ENCODE measurements around the gene TMEM203. TPM values are rescaled to one million over a fixed set of nuclear protein-coding genes. Genes with fewer than 3 reads are reported as not detected.

The TMEM203 gene
- total RNA-seq, 4 donors from 2014 or later = 19.4 to 29.6 (median 25.4) TPM

- WGBS, 2 donors = 83% methylated on average over 2 of the region's 6 CpGs; no CpG with 5 or more reads in 1 of the 2 donors
- intact Hi-C loops (cut with DNase I) = no loop called here
- no peak overlapping the region for H3K4me3 ChIP-seq
- no peaks in the 10 kb centered on the region for H3K9me3 ChIP-seq
- no peak for DNase-seq
- H3K27ac ChIP-seq = no peak overlapping the region
- H3K4me1 ChIP-seq = peaks cover 17 to 39% (median 17%) of the 10 kb centered on the region in 3 donors
- peaks cover 0 to 6% (median 0%) of the 10 kb centered on the region in 4 donors for H3K27me3 ChIP-seq
- H3K36me3 ChIP-seq = peaks cover 3 to 10% (median 8%) of the 10 kb centered on the region in 3 donors
- no peak for TF ChIP-seq POLR2A (IDR thresholded peaks at IDR 0.05)
- TF ChIP-seq, protein P1, sequence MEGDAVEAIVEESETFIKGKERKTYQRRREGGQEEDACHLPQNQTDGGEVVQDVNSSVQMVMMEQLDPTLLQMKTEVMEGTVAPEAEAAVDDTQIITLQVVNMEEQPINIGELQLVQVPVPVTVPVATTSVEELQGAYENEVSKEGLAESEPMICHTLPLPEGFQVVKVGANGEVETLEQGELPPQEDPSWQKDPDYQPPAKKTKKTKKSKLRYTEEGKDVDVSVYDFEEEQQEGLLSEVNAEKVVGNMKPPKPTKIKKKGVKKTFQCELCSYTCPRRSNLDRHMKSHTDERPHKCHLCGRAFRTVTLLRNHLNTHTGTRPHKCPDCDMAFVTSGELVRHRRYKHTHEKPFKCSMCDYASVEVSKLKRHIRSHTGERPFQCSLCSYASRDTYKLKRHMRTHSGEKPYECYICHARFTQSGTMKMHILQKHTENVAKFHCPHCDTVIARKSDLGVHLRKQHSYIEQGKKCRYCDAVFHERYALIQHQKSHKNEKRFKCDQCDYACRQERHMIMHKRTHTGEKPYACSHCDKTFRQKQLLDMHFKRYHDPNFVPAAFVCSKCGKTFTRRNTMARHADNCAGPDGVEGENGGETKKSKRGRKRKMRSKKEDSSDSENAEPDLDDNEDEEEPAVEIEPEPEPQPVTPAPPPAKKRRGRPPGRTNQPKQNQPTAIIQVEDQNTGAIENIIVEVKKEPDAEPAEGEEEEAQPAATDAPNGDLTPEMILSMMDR (IDR thresholded peaks at IDR 0.05) = no peak
Measured at GRCh38 chr9:137247916-137248175, 42.4 kb upstream of the TMEM203 start.

- H3K4me1 ChIP-seq = peaks cover 23 to 39% (median 23%) of the 10 kb centered on the region in 3 donors
- no peaks in the 10 kb centered on the region for H3K9me3 ChIP-seq
- intact Hi-C loops (cut with DNase I) = no loop called here
- 84% methylated on average over 12 of the region's 20 CpGs for WGBS, 2 donors
- H3K27me3 ChIP-seq = peaks cover 0 to 6% (median 0%) of the 10 kb centered on the region in 4 donors
- no peak for TF ChIP-seq POLR2A (IDR thresholded peaks at IDR 0.05)
- TF ChIP-seq, protein P1 (IDR thresholded peaks at IDR 0.05) = no peak
- H3K4me3 ChIP-seq = no peak overlapping the region
- H3K36me3 ChIP-seq = peaks cover 6 to 15% (median 13%) of the 10 kb centered on the region in 3 donors
- DNase-seq = no peak
- H3K27ac ChIP-seq = no peak overlapping the region
Measured at GRCh38 chr9:137247135-137247915, 41.9 kb upstream of the TMEM203 start.

GRCh38 chr9:137245450-137246421 lies 40.3 kb upstream of the TMEM203 start:
- DNase-seq = no peak
- WGBS, 2 donors = 87 to 88% methylated on average over 8 to 10 of the region's 25 CpGs
- intact Hi-C loops (cut with DNase I) = no loop called here

DNA sequence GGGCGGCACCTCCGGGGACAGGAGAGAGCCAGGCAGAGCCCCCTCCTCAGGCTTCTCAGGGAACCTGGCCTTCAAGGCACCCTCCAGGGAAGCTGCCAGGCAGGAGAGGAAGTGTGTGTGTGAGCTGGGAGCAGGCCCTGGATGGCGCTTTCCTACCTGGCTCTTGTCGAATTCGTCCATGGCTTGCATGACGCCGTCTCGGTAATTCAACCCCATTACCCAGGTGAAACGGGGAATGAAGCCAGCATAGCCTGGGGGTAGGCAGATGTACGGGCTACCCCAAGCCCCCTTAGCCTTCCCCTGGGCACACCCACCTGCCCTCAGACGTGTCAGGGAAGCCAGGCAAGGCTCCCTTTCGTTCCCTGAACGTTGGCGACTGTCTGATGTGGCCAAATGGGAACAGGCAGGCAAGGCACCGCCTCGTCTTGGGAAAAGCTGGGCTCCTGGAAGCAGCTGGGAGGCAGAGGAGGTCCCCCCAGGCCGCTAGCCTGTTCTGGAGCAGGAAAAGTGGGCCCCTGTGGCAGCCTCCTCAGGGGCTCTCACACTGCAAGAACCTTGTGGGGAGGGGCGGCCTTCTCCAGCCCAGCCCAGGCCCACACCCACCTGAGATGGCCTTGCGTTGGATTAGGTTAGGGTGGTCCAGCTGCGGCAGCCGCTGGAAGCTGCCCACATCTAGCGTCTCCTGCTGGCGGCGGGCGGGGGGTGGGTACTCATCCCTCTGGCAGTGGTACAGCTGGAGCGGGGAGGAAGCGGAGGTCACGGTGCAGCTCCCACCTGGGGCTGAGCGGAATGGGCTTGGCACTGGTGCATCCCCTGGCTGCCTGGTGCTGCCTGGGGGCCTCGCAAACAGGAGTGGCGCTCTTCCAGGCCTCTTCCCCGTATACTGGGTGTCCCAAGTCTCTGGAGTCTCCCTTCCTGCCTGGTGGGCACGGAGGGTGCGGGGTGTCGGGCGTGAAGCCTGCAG lies 39.3 kb upstream of the TMEM203 start:
- no peak for DNase-seq
- Histone ChIP-seq H3K4me1 (peaks cover 28 to 55% (median 30%) of the 10 kb centered on the region in 3 donors), H3K27ac (peak overlapping the region in 1 of 4 donors; percentile 4), H3K36me3 (peaks cover 6 to 21% (median 21%) of the 10 kb centered on the region in 3 donors), H3K9me3 (no peaks in the 10 kb centered on the region), H3K4me3 (no peak overlapping the region), H3K27me3 (no peaks in the 10 kb centered on the region)
- WGBS, 2 donors = 51% methylated on average over 7 of the region's 36 CpGs; no CpG with 5 or more reads in 1 of the 2 donors
- no peak for TF ChIP-seq POLR2A (IDR thresholded peaks at IDR 0.05)
- TF ChIP-seq, protein P1 (IDR thresholded peaks at IDR 0.05) = no peak
- intact Hi-C loops (cut with DNase I) = no loop called here

More at GRCh38 chr9:137245450-137246421, 40.3 kb upstream of the TMEM203 start:
- Histone ChIP-seq H3K9me3 (no peaks in the 10 kb centered on the region), H3K4me3 (no peak overlapping the region), H3K27ac (no peak overlapping the region), H3K4me1 (peaks cover 26 to 46% (median 30%) of the 10 kb centered on the region in 3 donors), H3K27me3 (peaks cover 0 to 2% (median 0%) of the 10 kb centered on the region in 4 donors), H3K36me3 (peaks cover 6 to 21% (median 21%) of the 10 kb centered on the region in 3 donors)
- TF ChIP-seq, protein P1 (IDR thresholded peaks at IDR 0.05) = no peak
- TF ChIP-seq POLR2A (IDR thresholded peaks at IDR 0.05) = no peak
